Body of pancreas (tissue), 4 donors: ENCODE measurements around the gene TNFRSF8.

Experiments
- CTCF ChIP-seq, 7 experiments: fragments of 450-650 bp in 4 of 7; fragments of 200-600 bp in 3 of 7; sonication (generic) in 3 of 7; IDR thresholded peaks; one replicate each; pipeline ENCODE4 v1.5.1; 2016 to 2019; ENCODE audit warnings: antibody characterized with exemption in 7 of 7
- POLR2A ChIP-seq, 3 donors: fragments of 450-650 bp; IDR thresholded peaks; one replicate each; pipeline ENCODE4 v1.6.1; 2016; ENCODE audit warnings: antibody characterized with exemption in 3 of 3, mild to moderate bottlenecking in 2 of 3

GRCh38 chr1:12064073-12064969 lies 1.2 kb downstream of the TNFRSF8 start:
- TF ChIP-seq CTCF (IDR thresholded peaks at IDR 0.05) (no peak), POLR2A (IDR thresholded peaks at IDR 0.05) (no peak)
